Stimulated activated CD4-positive, alpha-beta T cell treated with anti-CD3 and anti-CD28 coated beads, TNF-alpha, amount 100 ng/mL, for 48 hours (primary cell): ENCODE measurements around the gene ZNF567.

Experiments used
- DNase-seq, 3 donors: peaks; one replicate each; pipeline ENCODE4 v3.0.0-alpha.2; 2020; ENCODE audit warnings: low read depth in 3 of 3

The ZNF567 gene

DNA sequence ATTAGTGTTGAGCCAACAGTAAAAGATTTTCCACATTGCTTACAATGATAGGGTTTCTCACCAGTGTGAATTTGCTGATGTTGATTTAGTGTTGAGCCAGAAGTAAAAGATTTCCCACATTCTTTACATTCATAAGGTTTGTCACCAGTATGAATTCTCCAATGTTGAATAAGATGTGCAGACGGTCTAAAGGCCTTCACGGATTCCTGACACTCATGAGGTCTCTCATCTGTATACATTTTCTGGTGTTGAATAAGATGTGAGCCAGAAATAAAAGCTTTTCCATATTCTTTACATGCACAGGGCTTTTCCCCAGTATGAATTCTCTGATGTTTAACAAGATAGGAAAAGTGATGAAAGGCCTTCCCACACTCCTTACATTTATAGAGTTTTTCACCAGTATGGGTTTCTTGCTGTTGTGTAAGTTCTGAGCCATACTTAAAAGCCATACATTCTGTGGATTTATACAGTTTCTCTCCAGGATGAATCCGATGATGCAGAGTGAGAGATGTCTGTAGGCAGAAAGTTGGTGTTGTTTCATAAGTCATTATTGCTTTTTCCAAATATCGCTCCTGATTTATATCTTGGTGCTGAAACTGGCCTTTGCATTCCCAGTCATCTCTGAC lies 62.8 kb downstream of the ZNF567 start:
- DNase-seq, result no peak
